Kidney tubule cell (primary cell): ENCODE data around the gene FN1.
A peak's percentile ranks its signal among the peaks of the same experiment; 100 is the strongest.
"Not testable (repeated sequence)": the region's sequence is repeated elsewhere in the genome, so short reads cannot be mapped to it uniquely, and the experiment has no call there.

Source experiments
- DNase-seq: peaks from one replicate; pipeline ENCODE4 v3.0.0-alpha.2; 2018; ENCODE audit warnings: low spot score

FN1 gene

GRCh38 chr2:215422676-215423075 is 13.2 kb downstream of the FN1 start:
- DNase-seq: no peak

GRCh38 chr2:215421859-215422461 is 13.9 kb downstream of the FN1 start:
- no peak for DNase-seq

GRCh38 chr2:215420471-215420935 is 15.4 kb downstream of the FN1 start:
- DNase-seq: no peak

GRCh38 chr2:215419769-215420470 is 15.9 kb downstream of the FN1 start:
- DNase-seq: no peak

- DNase-seq: no peak
Observed at GRCh38 chr2:215419113-215419512, 16.8 kb downstream of the FN1 start.

GRCh38 chr2:215418064-215418963 is 17.6 kb downstream of the FN1 start:
- DNase-seq: no peak

GRCh38 chr2:215417400-215417951 is 18.4 kb downstream of the FN1 start:
- DNase-seq: no peak

GRCh38 chr2:215416656-215417055 is 19.2 kb downstream of the FN1 start:
- DNase-seq: no peak

GRCh38 chr2:215415820-215416577 is 19.9 kb downstream of the FN1 start:
- no peak for DNase-seq

- no peak for DNase-seq
Observed at GRCh38 chr2:215415218-215415617, 20.6 kb downstream of the FN1 start.

GRCh38 chr2:215414674-215415073 is 21.2 kb downstream of the FN1 start:
- DNase-seq: no peak

GRCh38 chr2:215413974-215414373 is 21.9 kb downstream of the FN1 start:
- no peak for DNase-seq

- no peak for DNase-seq
Observed at GRCh38 chr2:215413484-215413777, 22.4 kb downstream of the FN1 start.

- DNase-seq: no peak
Observed at GRCh38 chr2:215411941-215412743, 23.7 kb downstream of the FN1 start.

- peak; percentile 84 for DNase-seq
Observed at GRCh38 chr2:215410932-215411285, 25.0 kb downstream of the FN1 start.

- DNase-seq: not testable (repeated sequence)
Observed at GRCh38 chr2:215410181-215410931, 25.5 kb downstream of the FN1 start.

- DNase-seq: peak; percentile 90
Observed at GRCh38 chr2:215409331-215410127, 26.3 kb downstream of the FN1 start.

GRCh38 chr2:215408441-215408840 is 27.4 kb downstream of the FN1 start:
- not testable (repeated sequence) for DNase-seq

GRCh38 chr2:215407590-215408264 is 28.1 kb downstream of the FN1 start:
- DNase-seq: no peak
